RWPE2 (cell line): ENCODE results near the gene ITIH5.

Experiments
- ATAC-seq: fragments of 200-7000 bp; cut with Tn5 transposase; 3 replicates; pipeline ENCODE4 v1.9.1; 2021; ENCODE audit warnings: low read depth
- DNase-seq: peaks from one replicate; pipeline ENCODE4 v3.0.0-alpha.2; 2020; ENCODE audit warnings: low spot score
- H3K27ac ChIP-seq: fragments of 450-650 bp; 2 replicates; pipeline ENCODE4 v1.5.1; 2017; ENCODE audit warnings: mild to moderate bottlenecking; ENCODE audit not compliant: poor library complexity, severe bottlenecking
- H3K27me3 ChIP-seq: fragments of 250-450 bp; sonication (Bioruptor Pico); 2 replicates; pipeline ENCODE4 v1.5.1; 2021; ENCODE audit warnings: mild to moderate bottlenecking, moderate library complexity; ENCODE audit not compliant: insufficient read depth, poor library complexity, severe bottlenecking
- H3K36me3 ChIP-seq: fragments of 250-450 bp; sonication (Bioruptor Pico); 2 replicates; pipeline ENCODE4 v1.5.1; 2020; ENCODE audit warnings: low read depth, mild to moderate bottlenecking, moderate library complexity
- H3K4me1 ChIP-seq: fragments of 250-450 bp; sonication (Bioruptor Pico); 2 replicates; pipeline ENCODE4 v1.5.1; 2021; ENCODE audit warnings: mild to moderate bottlenecking, moderate library complexity; ENCODE audit not compliant: insufficient read depth, poor library complexity, severe bottlenecking
- H3K4me3 ChIP-seq: fragments of 250-450 bp; sonication (Bioruptor Pico); 2 replicates; pipeline ENCODE4 v1.5.1; 2021; ENCODE audit warnings: mild to moderate bottlenecking, moderate library complexity; ENCODE audit not compliant: severe bottlenecking
- H3K9me3 ChIP-seq: fragments of 250-450 bp; sonication (Bioruptor Pico); 2 replicates; pipeline ENCODE4 v1.5.1; 2021; ENCODE audit warnings: mild to moderate bottlenecking, moderate library complexity; ENCODE audit not compliant: severe bottlenecking
- TF ChIP-seq, protein P1 (sequence below): fragments of 450-650 bp; IDR thresholded peaks from one replicate; pipeline ENCODE4 v1.5.1; 2017; ENCODE audit warnings: mild to moderate bottlenecking, moderate library complexity; ENCODE audit not compliant: poor library complexity, severe bottlenecking

Gene ITIH5

DNA sequence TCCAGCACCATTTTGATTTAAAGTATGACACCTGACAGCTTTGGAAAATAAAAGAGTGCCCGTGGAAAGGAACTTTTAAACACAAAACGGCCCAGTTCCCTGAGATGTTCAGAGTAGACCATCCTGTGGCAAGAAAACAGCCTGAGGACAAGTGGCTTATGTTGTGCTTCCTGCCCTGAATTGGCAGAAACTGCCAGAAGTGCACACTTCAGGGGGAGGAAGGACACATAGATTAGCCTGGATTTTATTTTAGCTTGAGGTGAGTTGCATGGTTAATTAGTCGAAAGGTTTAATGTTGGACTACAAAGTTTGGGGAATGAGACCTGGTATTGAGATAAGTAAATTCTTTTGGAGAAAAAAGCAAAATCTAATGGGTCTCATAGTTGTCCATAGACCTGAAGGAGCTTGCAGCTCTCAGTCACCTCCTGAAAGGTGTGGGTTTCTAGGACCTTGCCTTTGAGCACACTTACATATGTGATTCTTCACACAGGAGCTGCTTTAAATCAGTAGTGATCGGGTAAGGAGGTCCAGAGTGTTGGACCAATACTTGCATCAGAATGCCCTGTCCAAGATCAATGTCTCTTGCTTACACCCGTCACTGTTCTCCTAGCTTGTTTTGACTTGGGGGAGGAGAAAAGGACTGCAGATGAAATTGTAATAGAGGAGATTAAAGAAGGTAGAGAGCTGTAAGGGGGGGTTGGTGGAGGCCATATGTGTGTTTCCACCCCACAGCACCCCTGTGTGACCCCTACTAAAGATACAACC lies 41.3 kb upstream of the ITIH5 start:
- no peak for DNase-seq
- H3K9me3 ChIP-seq: no peaks in the 10 kb centered on the region
- H3K4me3 ChIP-seq: no peak overlapping the region
- H3K27me3 ChIP-seq: no peaks in the 10 kb centered on the region
- no peaks in the 10 kb centered on the region for H3K36me3 ChIP-seq
- no peaks in the 10 kb centered on the region for H3K4me1 ChIP-seq
- TF ChIP-seq, protein P1, sequence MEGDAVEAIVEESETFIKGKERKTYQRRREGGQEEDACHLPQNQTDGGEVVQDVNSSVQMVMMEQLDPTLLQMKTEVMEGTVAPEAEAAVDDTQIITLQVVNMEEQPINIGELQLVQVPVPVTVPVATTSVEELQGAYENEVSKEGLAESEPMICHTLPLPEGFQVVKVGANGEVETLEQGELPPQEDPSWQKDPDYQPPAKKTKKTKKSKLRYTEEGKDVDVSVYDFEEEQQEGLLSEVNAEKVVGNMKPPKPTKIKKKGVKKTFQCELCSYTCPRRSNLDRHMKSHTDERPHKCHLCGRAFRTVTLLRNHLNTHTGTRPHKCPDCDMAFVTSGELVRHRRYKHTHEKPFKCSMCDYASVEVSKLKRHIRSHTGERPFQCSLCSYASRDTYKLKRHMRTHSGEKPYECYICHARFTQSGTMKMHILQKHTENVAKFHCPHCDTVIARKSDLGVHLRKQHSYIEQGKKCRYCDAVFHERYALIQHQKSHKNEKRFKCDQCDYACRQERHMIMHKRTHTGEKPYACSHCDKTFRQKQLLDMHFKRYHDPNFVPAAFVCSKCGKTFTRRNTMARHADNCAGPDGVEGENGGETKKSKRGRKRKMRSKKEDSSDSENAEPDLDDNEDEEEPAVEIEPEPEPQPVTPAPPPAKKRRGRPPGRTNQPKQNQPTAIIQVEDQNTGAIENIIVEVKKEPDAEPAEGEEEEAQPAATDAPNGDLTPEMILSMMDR: no peak
- H3K27ac ChIP-seq: no peak overlapping the region
- ATAC-seq: no peak

GRCh38 chr10:7707102-7707501 lies 40.3 kb upstream of the ITIH5 start:
- no peak for ATAC-seq
- TF ChIP-seq, protein P1: no peak

GRCh38 chr10:7706534-7707073 lies 39.8 kb upstream of the ITIH5 start:
- H3K27me3 ChIP-seq: no peaks in the 10 kb centered on the region
- ATAC-seq: no peak

More at GRCh38 chr10:7707102-7707501, 40.3 kb upstream of the ITIH5 start:
- Histone ChIP-seq H3K27ac (no peak overlapping the region), H3K4me1 (no peaks in the 10 kb centered on the region), H3K9me3 (no peaks in the 10 kb centered on the region), H3K27me3 (no peaks in the 10 kb centered on the region), H3K36me3 (no peaks in the 10 kb centered on the region), H3K4me3 (no peak overlapping the region)
- no peak for DNase-seq

GRCh38 chr10:7705341-7705740 lies 38.6 kb upstream of the ITIH5 start:
- no peak overlapping the region for H3K4me3 ChIP-seq
- H3K36me3 ChIP-seq: no peaks in the 10 kb centered on the region
- TF ChIP-seq, protein P1: no peak
- H3K9me3 ChIP-seq: no peaks in the 10 kb centered on the region
- DNase-seq: no peak
- no peaks in the 10 kb centered on the region for H3K27me3 ChIP-seq
- H3K27ac ChIP-seq: no peak overlapping the region
- ATAC-seq: no peak
- H3K4me1 ChIP-seq: no peaks in the 10 kb centered on the region

More at GRCh38 chr10:7706534-7707073, 39.8 kb upstream of the ITIH5 start:
- TF ChIP-seq, protein P1: no peak
- H3K36me3 ChIP-seq: no peaks in the 10 kb centered on the region
- H3K4me3 ChIP-seq: no peak overlapping the region
- H3K27ac ChIP-seq: no peak overlapping the region
- DNase-seq: no peak
- no peaks in the 10 kb centered on the region for H3K9me3 ChIP-seq
- no peaks in the 10 kb centered on the region for H3K4me1 ChIP-seq
